ENCODE measurements around the gene LEKR1. TPM values are rescaled to one million over a fixed set of nuclear protein-coding genes. Genes with fewer than 3 reads are reported as not detected.

The LEKR1 gene
- total RNA-seq, 1 donor from 2014 or later = 1.8 TPM

GRCh38 chr3:156843071-156843808, 17.1 kb downstream of the LEKR1 start:
- TF ChIP-seq, protein P1, sequence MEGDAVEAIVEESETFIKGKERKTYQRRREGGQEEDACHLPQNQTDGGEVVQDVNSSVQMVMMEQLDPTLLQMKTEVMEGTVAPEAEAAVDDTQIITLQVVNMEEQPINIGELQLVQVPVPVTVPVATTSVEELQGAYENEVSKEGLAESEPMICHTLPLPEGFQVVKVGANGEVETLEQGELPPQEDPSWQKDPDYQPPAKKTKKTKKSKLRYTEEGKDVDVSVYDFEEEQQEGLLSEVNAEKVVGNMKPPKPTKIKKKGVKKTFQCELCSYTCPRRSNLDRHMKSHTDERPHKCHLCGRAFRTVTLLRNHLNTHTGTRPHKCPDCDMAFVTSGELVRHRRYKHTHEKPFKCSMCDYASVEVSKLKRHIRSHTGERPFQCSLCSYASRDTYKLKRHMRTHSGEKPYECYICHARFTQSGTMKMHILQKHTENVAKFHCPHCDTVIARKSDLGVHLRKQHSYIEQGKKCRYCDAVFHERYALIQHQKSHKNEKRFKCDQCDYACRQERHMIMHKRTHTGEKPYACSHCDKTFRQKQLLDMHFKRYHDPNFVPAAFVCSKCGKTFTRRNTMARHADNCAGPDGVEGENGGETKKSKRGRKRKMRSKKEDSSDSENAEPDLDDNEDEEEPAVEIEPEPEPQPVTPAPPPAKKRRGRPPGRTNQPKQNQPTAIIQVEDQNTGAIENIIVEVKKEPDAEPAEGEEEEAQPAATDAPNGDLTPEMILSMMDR (conservative IDR thresholded peaks at IDR 0.05) = no peak
- Mint-ChIP-seq H3K4me3 (no peak overlapping the region), H3K4me1 (no peaks in the 10 kb centered on the region), H3K9me3 (no peaks in the 10 kb centered on the region), H3K27me3 (ENCODE audit: low read depth) (no peaks in the 10 kb centered on the region), H3K36me3 (ENCODE audit: low read depth) (no peaks in the 10 kb centered on the region), H3K27ac (ENCODE audit: unreplicated experiment) (no peak overlapping the region)
- DNase-seq (ENCODE audit: low read depth, low spot score) = no peak

GRCh38 chr3:156847752-156848448, 21.7 kb downstream of the LEKR1 start:
- Mint-ChIP-seq H3K27ac (ENCODE audit: unreplicated experiment) (no peak overlapping the region), H3K27me3 (ENCODE audit: low read depth) (no peaks in the 10 kb centered on the region), H3K36me3 (ENCODE audit: low read depth) (no peaks in the 10 kb centered on the region), H3K4me3 (no peak overlapping the region), H3K4me1 (no peaks in the 10 kb centered on the region), H3K9me3 (peaks cover 2% of the 10 kb centered on the region)
- TF ChIP-seq, protein P1 (conservative IDR thresholded peaks at IDR 0.05) = no peak
- no peak for DNase-seq (ENCODE audit: low read depth, low spot score)

GRCh38 chr3:156859578-156859977, 33.4 kb downstream of the LEKR1 start:
- TF ChIP-seq, protein P1 (conservative IDR thresholded peaks at IDR 0.05) = no peak
- Mint-ChIP-seq H3K27ac (ENCODE audit: unreplicated experiment) (no peak overlapping the region), H3K4me1 (no peaks in the 10 kb centered on the region), H3K36me3 (ENCODE audit: low read depth) (no peaks in the 10 kb centered on the region), H3K4me3 (no peak overlapping the region), H3K9me3 (no peaks in the 10 kb centered on the region), H3K27me3 (ENCODE audit: low read depth) (no peaks in the 10 kb centered on the region)
- no peak for DNase-seq (ENCODE audit: low read depth, low spot score)

- no peaks in the 10 kb centered on the region for H3K36me3 Mint-ChIP-seq (ENCODE audit: low read depth)
- TF ChIP-seq, protein P1 (conservative IDR thresholded peaks at IDR 0.05) = no peak
- H3K27ac Mint-ChIP-seq (ENCODE audit: unreplicated experiment) = no peak overlapping the region
- no peaks in the 10 kb centered on the region for H3K9me3 Mint-ChIP-seq
- H3K27me3 Mint-ChIP-seq (ENCODE audit: low read depth) = no peaks in the 10 kb centered on the region
- H3K4me1 Mint-ChIP-seq = no peaks in the 10 kb centered on the region
- no peak overlapping the region for H3K4me3 Mint-ChIP-seq
- no peak for DNase-seq (ENCODE audit: low read depth, low spot score)
Measured at GRCh38 chr3:156860873-156861272, 34.7 kb downstream of the LEKR1 start.

GRCh38 chr3:156862338-156862737, 36.2 kb downstream of the LEKR1 start:
- DNase-seq (ENCODE audit: low read depth, low spot score) = no peak
- H3K27ac Mint-ChIP-seq (ENCODE audit: unreplicated experiment) = no peak overlapping the region
- no peaks in the 10 kb centered on the region for H3K4me1 Mint-ChIP-seq
- H3K36me3 Mint-ChIP-seq (ENCODE audit: low read depth) = no peaks in the 10 kb centered on the region
- no peaks in the 10 kb centered on the region for H3K9me3 Mint-ChIP-seq
- no peak overlapping the region for H3K4me3 Mint-ChIP-seq
- H3K27me3 Mint-ChIP-seq (ENCODE audit: low read depth) = no peaks in the 10 kb centered on the region
- TF ChIP-seq, protein P1 (conservative IDR thresholded peaks at IDR 0.05) = no peak

Measured in neural crest cell (in vitro differentiated cells).